Stomach (tissue), 4 donors: Measurements from ENCODE around the gene RPH3AL.

ENCODE experiments used
- EP300 ChIP-seq: sonication (generic); formaldehyde crosslinking; IDR thresholded peaks from one replicate; pipeline ENCODE4 v1.6.1; 2017; ENCODE audit warnings: antibody characterized with exemption
- POLR2A ChIP-seq, 4 donors: fragments of 450-650 bp; IDR thresholded peaks; one replicate each; pipeline ENCODE4 v1.6.1; 2016; ENCODE audit warnings: antibody characterized with exemption in 4 of 4, control low read depth in 2 of 4, mild to moderate bottlenecking in 1 of 4, moderate library complexity in 1 of 4
- POLR2AphosphoS5 ChIP-seq, 3 donors: sonication (generic); formaldehyde crosslinking; IDR thresholded peaks; one replicate each; pipeline ENCODE4 v1.6.1; 2016; ENCODE audit warnings: antibody characterized with exemption in 3 of 3
- TF ChIP-seq, protein P1 (sequence below), 7 experiments: fragments of 450-650 bp in 4 of 7; fragments of 200-600 bp in 3 of 7; sonication (generic) in 3 of 7; IDR thresholded peaks; one replicate each; pipeline ENCODE4 v1.5.1; 2016 to 2019; ENCODE audit warnings: antibody characterized with exemption in 7 of 7, control low read depth in 2 of 7, mild to moderate bottlenecking in 1 of 7

DNA sequence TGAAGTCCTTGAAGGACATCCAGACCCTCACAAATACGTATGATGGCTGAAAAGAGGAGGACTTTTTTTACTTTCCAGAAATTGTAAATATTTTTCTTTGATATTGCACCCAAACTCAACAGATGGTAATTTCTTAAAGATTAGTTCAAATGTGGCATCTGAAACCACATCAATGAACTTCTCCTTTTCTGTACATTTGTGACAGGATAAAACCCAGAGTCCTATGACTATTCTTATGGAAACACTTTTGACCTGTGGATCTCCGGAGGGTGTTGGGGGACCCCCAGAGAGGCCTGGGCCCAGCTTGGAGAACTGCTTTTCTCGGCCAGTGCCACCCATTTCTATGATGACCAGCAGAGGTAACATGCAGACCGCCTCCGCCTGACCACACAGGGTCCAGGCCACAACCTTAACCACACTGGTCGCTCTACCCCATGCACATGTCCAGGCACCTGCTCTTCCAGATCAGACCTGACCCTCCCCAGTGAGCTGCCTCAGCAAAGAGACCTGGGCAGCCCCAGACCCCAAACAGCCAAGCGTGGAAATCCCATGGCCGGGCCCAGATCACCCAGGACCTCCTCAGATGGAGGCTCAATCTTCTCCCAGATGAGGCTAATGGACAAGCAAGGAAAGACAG, 22.7 kb downstream of the RPH3AL start:
- TF ChIP-seq, protein P1, sequence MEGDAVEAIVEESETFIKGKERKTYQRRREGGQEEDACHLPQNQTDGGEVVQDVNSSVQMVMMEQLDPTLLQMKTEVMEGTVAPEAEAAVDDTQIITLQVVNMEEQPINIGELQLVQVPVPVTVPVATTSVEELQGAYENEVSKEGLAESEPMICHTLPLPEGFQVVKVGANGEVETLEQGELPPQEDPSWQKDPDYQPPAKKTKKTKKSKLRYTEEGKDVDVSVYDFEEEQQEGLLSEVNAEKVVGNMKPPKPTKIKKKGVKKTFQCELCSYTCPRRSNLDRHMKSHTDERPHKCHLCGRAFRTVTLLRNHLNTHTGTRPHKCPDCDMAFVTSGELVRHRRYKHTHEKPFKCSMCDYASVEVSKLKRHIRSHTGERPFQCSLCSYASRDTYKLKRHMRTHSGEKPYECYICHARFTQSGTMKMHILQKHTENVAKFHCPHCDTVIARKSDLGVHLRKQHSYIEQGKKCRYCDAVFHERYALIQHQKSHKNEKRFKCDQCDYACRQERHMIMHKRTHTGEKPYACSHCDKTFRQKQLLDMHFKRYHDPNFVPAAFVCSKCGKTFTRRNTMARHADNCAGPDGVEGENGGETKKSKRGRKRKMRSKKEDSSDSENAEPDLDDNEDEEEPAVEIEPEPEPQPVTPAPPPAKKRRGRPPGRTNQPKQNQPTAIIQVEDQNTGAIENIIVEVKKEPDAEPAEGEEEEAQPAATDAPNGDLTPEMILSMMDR (IDR thresholded peaks at IDR 0.05), result no peak
- TF ChIP-seq POLR2AphosphoS5 (IDR thresholded peaks at IDR 0.05), result no peak
- no peak for TF ChIP-seq POLR2A (IDR thresholded peaks at IDR 0.05)
- no peak for TF ChIP-seq EP300
